HepG2 (cell line): ENCODE measurements around the gene AGT. TPM values are rescaled to one million over a fixed set of nuclear protein-coding genes. Genes with fewer than 3 reads are reported as not detected.

ENCODE experiments used
- CENPX ChIP-seq: sonication (generic); formaldehyde crosslinking; IDR thresholded peaks from 2 replicates; pipeline ENCODE4 v1.9.0; 2021; ENCODE audit warnings: mild to moderate bottlenecking, missing genetic modification reagents, moderate library complexity
- EED ChIP-seq: sonication (generic); formaldehyde crosslinking; IDR thresholded peaks from 2 replicates; pipeline ENCODE4 v1.5.0; 2020; ENCODE audit warnings: mild to moderate bottlenecking, missing genetic modification reagents
- EP300 ChIP-seq, 3 experiments: sonication (generic) in 1 of 3; formaldehyde crosslinking in 1 of 3; IDR thresholded peaks; 2 replicates each; pipeline versions ENCODE4 v1.5.1 to v1.6.1; 2011 to 2020; ENCODE audit warnings: low read depth in 2 of 3, low read length in 2 of 3, borderline replicate concordance in 1 of 3, improper control_type of control experiment in 1 of 3, mild to moderate bottlenecking in 1 of 3, missing genetic modification reagents in 1 of 3, moderate library complexity in 1 of 3
- GABPB1 ChIP-seq: IDR thresholded peaks from 2 replicates; pipeline ENCODE4 v1.6.1; 2016; ENCODE audit warnings: mild to moderate bottlenecking, missing genetic modification reagents, moderate library complexity, missing compliant biosample characterization
- MTF1 ChIP-seq: sonication (generic); formaldehyde crosslinking; IDR thresholded peaks from 2 replicates; pipeline ENCODE4 v1.5.0; 2020; ENCODE audit warnings: missing genetic modification reagents
- NFIC ChIP-seq: IDR thresholded peaks from 2 replicates; pipeline ENCODE4 v1.6.1; 2012; ENCODE audit warnings: mild to moderate bottlenecking, low read length, inconsistent platforms
- PCBP1 ChIP-seq: fragments of 200-400 bp; formaldehyde crosslinking; IDR thresholded peaks from 2 replicates; pipeline ENCODE4 v1.6.1; 2017; ENCODE audit warnings: mild to moderate bottlenecking, low read depth, low read length, borderline replicate concordance
- PHF8 ChIP-seq: sonication (generic); formaldehyde crosslinking; IDR thresholded peaks from 2 replicates; pipeline ENCODE4 v1.5.0; 2020; ENCODE audit warnings: missing genetic modification reagents
- POLR2AphosphoS5 ChIP-seq: IDR thresholded peaks from 2 replicates; pipeline ENCODE4 v1.6.1; 2012; ENCODE audit warnings: low read depth, low read length
- RBFOX2 ChIP-seq: fragments of 200-400 bp; formaldehyde crosslinking; IDR thresholded peaks from 2 replicates; pipeline ENCODE4 v1.6.1; 2017; ENCODE audit warnings: low read depth, mild to moderate bottlenecking, low read length
- RCOR2 ChIP-seq: IDR thresholded peaks from 2 replicates; pipeline ENCODE4 v1.6.1; 2016; ENCODE audit warnings: missing biosample characterization, missing genetic modification reagents
- SAP130 ChIP-seq: IDR thresholded peaks from 2 replicates; pipeline ENCODE4 v1.6.1; 2016; ENCODE audit warnings: low read depth
- SP4 ChIP-seq: sonication (generic); formaldehyde crosslinking; IDR thresholded peaks from 2 replicates; pipeline ENCODE4 v1.8.1; 2023; ENCODE audit warnings: mild to moderate bottlenecking, missing genetic modification reagents
- TCF7 ChIP-seq: sonication (generic); IDR thresholded peaks from 2 replicates; pipeline ENCODE4 v1.6.1; 2016; ENCODE audit warnings: antibody characterized with exemption, low read depth
- ZFP37 ChIP-seq: sonication (generic); formaldehyde crosslinking; IDR thresholded peaks from 2 replicates; pipeline ENCODE4 v1.4.0; 2020; ENCODE audit warnings: missing genetic modification reagents, borderline replicate concordance
- ZFY ChIP-seq: sonication (generic); formaldehyde crosslinking; IDR thresholded peaks from 2 replicates; pipeline ENCODE4 v1.4.0; 2020; ENCODE audit warnings: missing genetic modification reagents
- ZNF235 ChIP-seq: sonication (generic); formaldehyde crosslinking; IDR thresholded peaks from 2 replicates; pipeline ENCODE4 v1.8.1; 2023; ENCODE audit warnings: mild to moderate bottlenecking, missing genetic modification reagents, borderline replicate concordance
- ZNF263 ChIP-seq: sonication (generic); formaldehyde crosslinking; IDR thresholded peaks from 2 replicates; pipeline ENCODE4 v1.4.0; 2020; ENCODE audit warnings: missing genetic modification reagents
- ZNF326 ChIP-seq: sonication (generic); formaldehyde crosslinking; IDR thresholded peaks from 2 replicates; pipeline ENCODE4 v1.4.0; 2020; ENCODE audit warnings: missing genetic modification reagents, borderline replicate concordance
- ZNF354B ChIP-seq: sonication (generic); formaldehyde crosslinking; IDR thresholded peaks from 2 replicates; pipeline ENCODE4 v1.8.0; 2022; ENCODE audit warnings: mild to moderate bottlenecking, missing genetic modification reagents
- ZNF441 ChIP-seq: sonication (generic); formaldehyde crosslinking; IDR thresholded peaks from 2 replicates; pipeline ENCODE4 v1.7.0; 2021; ENCODE audit warnings: missing genetic modification reagents, borderline replicate concordance
- ZNF747 ChIP-seq: sonication (generic); formaldehyde crosslinking; IDR thresholded peaks from 2 replicates; pipeline ENCODE4 v1.8.1; 2023; ENCODE audit warnings: missing genetic modification reagents, mild to moderate bottlenecking, borderline replicate concordance
- polyA plus RNA-seq, 8 experiments: library from polyadenylated mRNA; depleted of rRNA in 3 of 8; stranded (reverse) in 7 of 8; unstranded in 1 of 8; fragments of >200 nt; fragmentation: Illumina TruSeq in 4 of 8; extraction: Trizol in 4 of 8; gene quantifications; 2 replicates each; pipeline versions ENCODE4 v1.2.1 to v1.2.3, GENCODE V29; 2011 to 2016; ENCODE audit warnings: low read depth in 4 of 8, missing spikeins in 1 of 8, mixed read lengths in 1 of 8; ENCODE audit not compliant: insufficient read depth in 1 of 8
- total RNA-seq, 5 experiments: library from RNA; depleted of rRNA; stranded (reverse); fragments of >200 nt; fragmentation: Illumina TruSeq; extraction: Trizol; gene quantifications; 2 replicates each; pipeline ENCODE4 v1.2.3, GENCODE V29; 2016; ENCODE audit warnings: low read depth in 1 of 5
- TF ChIP-seq, protein P1 (sequence below): sonication (generic); formaldehyde crosslinking; IDR thresholded peaks from 2 replicates; pipeline ENCODE4 v1.4.0; 2020; ENCODE audit warnings: low read depth, missing genetic modification reagents
- TF ChIP-seq, protein P2 (sequence below): sonication (generic); formaldehyde crosslinking; IDR thresholded peaks from 2 replicates; pipeline ENCODE4 v1.4.0; 2020; ENCODE audit warnings: low read depth, mild to moderate bottlenecking, missing genetic modification reagents

AGT gene
- total and polyA plus RNA-seq, 2 of the 13 experiments (the other 11 are each of a cell fraction or from before 2014, with no cell fraction given) = 892 to 2,071 TPM

DNA sequence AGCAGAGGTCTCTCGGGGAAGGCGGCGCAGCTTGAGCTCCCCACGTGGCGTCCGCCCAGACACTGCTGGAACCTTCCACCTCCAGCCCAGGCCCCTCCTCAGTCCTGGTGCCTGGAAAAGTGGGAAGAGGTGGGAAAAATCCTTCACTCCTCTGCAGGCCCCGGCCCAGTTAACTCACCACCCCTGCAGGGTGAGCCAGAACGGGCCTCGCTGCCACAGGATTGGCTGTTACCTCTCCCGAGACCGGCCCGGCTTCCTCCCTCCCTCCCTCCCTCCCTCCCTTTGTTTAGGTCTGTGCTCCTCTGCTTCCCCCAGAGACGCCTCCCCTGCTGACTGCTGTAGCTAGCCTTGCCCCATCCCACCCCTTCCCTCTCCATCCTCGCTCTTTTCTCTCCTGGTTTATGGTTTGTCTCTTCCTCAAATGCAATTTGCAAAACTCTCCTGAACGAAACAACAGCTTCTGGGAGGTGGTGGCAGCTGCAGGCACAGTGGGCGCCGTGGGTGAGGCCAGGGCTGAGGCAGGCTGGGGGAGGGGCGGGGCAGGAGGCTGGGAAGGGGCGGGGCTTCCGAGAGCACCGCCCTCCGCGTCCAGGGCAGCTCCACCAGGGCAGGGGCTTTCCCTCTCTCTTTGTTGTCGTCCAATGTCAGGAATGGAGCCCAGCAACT lies 39.8 kb upstream of the AGT start (continued):
- TF ChIP-seq, protein P1, sequence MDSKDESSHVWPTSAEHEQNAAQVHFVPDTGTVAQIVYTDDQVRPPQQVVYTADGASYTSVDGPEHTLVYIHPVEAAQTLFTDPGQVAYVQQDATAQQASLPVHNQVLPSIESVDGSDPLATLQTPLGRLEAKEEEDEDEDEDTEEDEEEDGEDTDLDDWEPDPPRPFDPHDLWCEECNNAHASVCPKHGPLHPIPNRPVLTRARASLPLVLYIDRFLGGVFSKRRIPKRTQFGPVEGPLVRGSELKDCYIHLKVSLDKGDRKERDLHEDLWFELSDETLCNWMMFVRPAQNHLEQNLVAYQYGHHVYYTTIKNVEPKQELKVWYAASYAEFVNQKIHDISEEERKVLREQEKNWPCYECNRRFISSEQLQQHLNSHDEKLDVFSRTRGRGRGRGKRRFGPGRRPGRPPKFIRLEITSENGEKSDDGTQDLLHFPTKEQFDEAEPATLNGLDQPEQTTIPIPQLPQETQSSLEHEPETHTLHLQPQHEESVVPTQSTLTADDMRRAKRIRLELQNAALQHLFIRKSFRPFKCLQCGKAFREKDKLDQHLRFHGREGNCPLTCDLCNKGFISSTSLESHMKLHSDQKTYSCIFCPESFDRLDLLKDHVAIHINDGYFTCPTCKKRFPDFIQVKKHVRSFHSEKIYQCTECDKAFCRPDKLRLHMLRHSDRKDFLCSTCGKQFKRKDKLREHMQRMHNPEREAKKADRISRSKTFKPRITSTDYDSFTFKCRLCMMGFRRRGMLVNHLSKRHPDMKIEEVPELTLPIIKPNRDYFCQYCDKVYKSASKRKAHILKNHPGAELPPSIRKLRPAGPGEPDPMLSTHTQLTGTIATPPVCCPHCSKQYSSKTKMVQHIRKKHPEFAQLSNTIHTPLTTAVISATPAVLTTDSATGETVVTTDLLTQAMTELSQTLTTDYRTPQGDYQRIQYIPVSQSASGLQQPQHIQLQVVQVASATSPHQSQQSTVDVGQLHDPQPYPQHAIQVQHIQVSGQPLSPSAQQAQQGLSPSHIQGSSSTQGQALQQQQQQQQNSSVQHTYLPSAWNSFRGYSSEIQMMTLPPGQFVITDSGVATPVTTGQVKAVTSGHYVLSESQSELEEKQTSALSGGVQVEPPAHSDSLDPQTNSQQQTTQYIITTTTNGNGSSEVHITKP = no peak
- no peak for TF ChIP-seq MTF1
- no peak for TF ChIP-seq CENPX (CRISPR knock-in tag)
- 0 out of 2 replicates have a peak, but pooled peaks have one; percentile 32 for TF ChIP-seq RBFOX2
- TF ChIP-seq ZFY (CRISPR knock-in tag) = peak; percentile 49; the same call in 1 of the 2 replicates
- TF ChIP-seq ZNF235 (CRISPR knock-in tag) = no peak
- peak; percentile 12; the same call in 1 of the 2 replicates for TF ChIP-seq GABPB1
- 0 out of 2 replicates have a peak, but pooled peaks have one; percentile 47 for TF ChIP-seq PCBP1
- TF ChIP-seq ZNF747 (CRISPR knock-in tag) = no peak
- TF ChIP-seq, protein P2, sequence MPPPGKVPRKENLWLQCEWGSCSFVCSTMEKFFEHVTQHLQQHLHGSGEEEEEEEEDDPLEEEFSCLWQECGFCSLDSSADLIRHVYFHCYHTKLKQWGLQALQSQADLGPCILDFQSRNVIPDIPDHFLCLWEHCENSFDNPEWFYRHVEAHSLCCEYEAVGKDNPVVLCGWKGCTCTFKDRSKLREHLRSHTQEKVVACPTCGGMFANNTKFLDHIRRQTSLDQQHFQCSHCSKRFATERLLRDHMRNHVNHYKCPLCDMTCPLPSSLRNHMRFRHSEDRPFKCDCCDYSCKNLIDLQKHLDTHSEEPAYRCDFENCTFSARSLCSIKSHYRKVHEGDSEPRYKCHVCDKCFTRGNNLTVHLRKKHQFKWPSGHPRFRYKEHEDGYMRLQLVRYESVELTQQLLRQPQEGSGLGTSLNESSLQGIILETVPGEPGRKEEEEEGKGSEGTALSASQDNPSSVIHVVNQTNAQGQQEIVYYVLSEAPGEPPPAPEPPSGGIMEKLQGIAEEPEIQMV (CRISPR knock-in tag) = no peak
- 0 out of 2 replicates have a peak, but pooled peaks have one; percentile 63 for TF ChIP-seq EED
- TF ChIP-seq RCOR2 (CRISPR knock-in tag) = no peak
- no peak for TF ChIP-seq ZNF441 (CRISPR knock-in tag)
- no peak for TF ChIP-seq ZFP37 (CRISPR knock-in tag)
- TF ChIP-seq ZNF326 (CRISPR knock-in tag) = no peak
- TF ChIP-seq SAP130 (CRISPR knock-in tag) = peak; percentile 30; the same call in 1 of the 2 replicates
- no peak for TF ChIP-seq NFIC
- TF ChIP-seq EP300 (IDR thresholded peaks at IDR 0.05; ENCODE audit: low read depth in 2 of 2, low read length in 2 of 2) = no peak
- TF ChIP-seq EP300 (CRISPR knock-in tag; IDR thresholded peaks at IDR 0.05; ENCODE audit: borderline replicate concordance) = 0 out of 2 replicates have a peak, but pooled peaks have one; percentile 13
- TF ChIP-seq SP4 (CRISPR knock-in tag) = peak; percentile 19; the same call in 1 of the 2 replicates
- TF ChIP-seq ZNF263 (CRISPR knock-in tag) = peak; percentile 48; the same call in 1 of the 2 replicates
- no peak for TF ChIP-seq TCF7
- no peak for TF ChIP-seq PHF8
- peak; percentile 55 for TF ChIP-seq POLR2AphosphoS5
- TF ChIP-seq ZNF354B = no peak
